Natural killer cell treated with Interleukin-12 subunit alpha and Interleukin-12 subunit beta and Interleukin-15 and Interleukin-18, amount 100 ng/mL, for 72 hours (primary cell): ENCODE measurements around the gene RPL37. TPM values are rescaled to one million over a fixed set of nuclear protein-coding genes. Genes with fewer than 3 reads are reported as not detected.
"Not testable (repeated sequence)": the region's sequence is repeated elsewhere in the genome, so short reads cannot be mapped to it uniquely, and the experiment has no call there.

Experiments
- ATAC-seq, 2 donors: fragments of 150-1000 bp; cut with Tn5 transposase in 1 of 2; sonication (Bioruptor Pico), chemical (Tn5 transposase) in 1 of 2; 2 replicates each; pipeline ENCODE4 v1.10.0; 2021
- DNase-seq: peaks from one replicate; pipeline ENCODE4 v3.0.0; 2022; ENCODE audit warnings: low spot score
- H3K27ac Mint-ChIP-seq, 2 donors: 1 replicate in 1 of 2; 2 replicates in 1 of 2; pipeline ENCODE4 v1.8.0; 2022; ENCODE audit warnings: mixed read lengths in 2 of 2, mild to moderate bottlenecking in 1 of 2, moderate library complexity in 1 of 2
- H3K27me3 Mint-ChIP-seq, 2 donors: 1 replicate in 1 of 2; 2 replicates in 1 of 2; pipeline ENCODE4 v1.8.0; 2022; ENCODE audit warnings: mixed read lengths in 2 of 2
- H3K36me3 Mint-ChIP-seq: one replicate; pipeline ENCODE4 v1.8.0; 2022; ENCODE audit warnings: mixed read lengths
- H3K4me1 Mint-ChIP-seq, 2 donors: 1 replicate in 1 of 2; 2 replicates in 1 of 2; pipeline ENCODE4 v1.8.0; 2022; ENCODE audit warnings: low read depth in 2 of 2, mixed read lengths in 2 of 2, mild to moderate bottlenecking in 1 of 2
- H3K4me3 Mint-ChIP-seq: one replicate; pipeline ENCODE4 v1.8.0; 2022; ENCODE audit warnings: mixed read lengths
- H3K9me3 Mint-ChIP-seq: 2 replicates; pipeline ENCODE4 v1.8.0; 2022; ENCODE audit warnings: mixed read lengths
- total RNA-seq, 2 donors: library from RNA; stranded (reverse); gene quantifications; one replicate each; pipeline ENCODE4 v1.2.3, GENCODE V29; 2022

The RPL37 gene
- total RNA-seq = 1,000 to 10,000 TPM in 1 of 2 donors, 100 to 1,000 TPM in 1; 886 to 1,034 TPM

GRCh38 chr5:40834849-40835787 lies at the start of gene RPL37:
RPL37 (minus strand) TSS chr5:40835222; CDS start chr5:40835185, 37 bp downstream.
- ATAC-seq (peak; percentile 99 to 100), DNase-seq (peak; percentile 96)
- H3K9me3 Mint-ChIP-seq = no peaks in the 10 kb centered on the region
- H3K27ac Mint-ChIP-seq = peak within 1 kb of the TSS; percentile 98 to 100
- peaks cover 36% of the 10 kb centered on the region for H3K36me3 Mint-ChIP-seq
- peak within 1 kb of the TSS; percentile 99 for H3K4me3 Mint-ChIP-seq
- H3K4me1 Mint-ChIP-seq = peaks cover 41 to 52% of the 10 kb centered on the region in 2 donors
- H3K27me3 Mint-ChIP-seq = no peaks in the 10 kb centered on the region

- not testable (repeated sequence) for ATAC-seq, DNase-seq, H3K9me3 Mint-ChIP-seq, H3K4me3 Mint-ChIP-seq, H3K4me1 Mint-ChIP-seq, H3K36me3 Mint-ChIP-seq, H3K27ac Mint-ChIP-seq
- H3K27me3 Mint-ChIP-seq = peaks cover 8 to 14% of the 10 kb centered on the region in 2 donors
Observed at GRCh38 chr5:40883051-40883450, 48.0 kb upstream of the RPL37 start.

GRCh38 chr5:40882291-40882690 lies 47.3 kb upstream of the RPL37 start:
- ATAC-seq = no peak
- Mint-ChIP-seq H3K4me3 (no peak overlapping the region), H3K36me3 (no peaks in the 10 kb centered on the region)

DNA sequence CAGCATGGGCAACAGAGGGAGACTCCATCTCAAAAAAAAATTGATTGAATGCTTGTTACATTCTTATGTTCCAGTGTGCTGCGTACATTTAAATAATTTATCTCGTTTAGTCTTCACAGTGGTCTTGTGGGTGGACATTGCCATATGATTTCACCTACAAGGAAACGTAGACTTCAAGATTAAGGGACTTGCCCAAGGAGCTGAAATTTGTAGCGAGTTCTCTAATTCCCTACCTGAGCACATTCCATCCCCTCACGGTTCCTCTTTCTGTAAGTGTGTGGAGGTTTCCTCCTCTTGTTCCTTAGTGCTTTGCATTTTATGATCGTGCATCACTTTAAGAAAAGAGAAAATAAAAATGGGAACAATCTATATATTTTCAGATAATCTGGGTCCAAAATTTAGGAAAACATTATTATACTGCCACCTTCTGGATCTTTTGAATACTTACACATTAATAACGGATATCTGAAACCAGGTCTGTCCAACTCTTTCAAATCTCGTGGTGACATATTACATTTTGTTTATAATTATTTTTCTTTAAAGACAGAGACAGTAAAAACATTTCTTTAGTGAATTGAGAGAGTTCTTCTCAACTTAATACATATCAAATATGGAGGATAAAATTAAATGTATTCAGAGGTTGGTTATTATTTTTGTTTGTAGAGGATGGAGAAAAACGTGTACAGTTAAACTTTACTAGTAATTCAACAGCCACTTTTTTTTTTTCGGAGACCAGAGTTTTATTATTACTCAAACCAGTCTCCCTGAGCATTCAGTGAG lies 44.3 kb upstream of the RPL37 start:
- H3K36me3 Mint-ChIP-seq = peaks cover 6% of the 10 kb centered on the region
- peaks cover 4 to 11% of the 10 kb centered on the region in 2 donors for H3K27me3 Mint-ChIP-seq
- no peaks in the 10 kb centered on the region for H3K9me3 Mint-ChIP-seq
- H3K4me3 Mint-ChIP-seq = no peak overlapping the region
- DNase-seq (no peak), ATAC-seq (no peak)
- H3K4me1 Mint-ChIP-seq = peaks cover 0 to 4% of the 10 kb centered on the region in 2 donors
- no peak overlapping the region for H3K27ac Mint-ChIP-seq

More at GRCh38 chr5:40882291-40882690, 47.3 kb upstream of the RPL37 start:
- H3K27me3 Mint-ChIP-seq = peaks cover 6 to 12% of the 10 kb centered on the region in 2 donors
- no peak for DNase-seq
- H3K27ac Mint-ChIP-seq = no peak overlapping the region
- H3K4me1 Mint-ChIP-seq = peaks cover 0 to 4% of the 10 kb centered on the region in 2 donors
- no peaks in the 10 kb centered on the region for H3K9me3 Mint-ChIP-seq

DNA sequence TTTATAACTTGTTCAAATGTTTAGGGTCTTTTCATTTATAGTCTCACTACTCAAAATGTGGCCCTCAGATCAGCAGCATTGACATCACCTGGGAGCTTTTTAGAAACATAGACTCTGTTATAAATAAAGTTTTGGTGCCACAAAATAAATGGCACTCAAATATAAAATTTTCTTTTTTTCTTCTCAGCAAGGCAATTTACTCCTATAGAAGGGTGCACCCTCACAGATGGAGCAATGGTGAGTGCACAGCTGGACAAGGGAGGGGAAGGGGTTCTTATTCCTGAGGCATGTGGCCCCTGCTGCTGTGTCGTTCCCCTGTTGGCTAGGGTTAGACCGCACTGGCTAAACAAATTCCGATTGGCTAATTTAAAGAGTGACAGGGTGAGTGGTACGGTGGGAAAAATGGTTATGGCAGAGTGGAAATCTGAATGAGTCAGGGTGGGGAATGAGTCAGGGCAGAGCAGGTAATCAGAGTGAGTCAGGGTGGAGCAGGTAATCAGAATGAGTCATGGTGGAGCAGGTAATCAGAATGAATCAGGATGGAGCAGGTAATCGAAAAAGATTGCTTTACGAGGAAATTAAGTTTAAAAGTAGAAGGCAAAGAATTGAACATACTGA lies 42.5 kb upstream of the RPL37 start:
- ATAC-seq (no peak), DNase-seq (no peak)

GRCh38 chr5:40875958-40876357 lies 40.9 kb upstream of the RPL37 start:
- Mint-ChIP-seq H3K9me3 (no peaks in the 10 kb centered on the region), H3K36me3 (peaks cover 6% of the 10 kb centered on the region), H3K27me3 (peaks cover 4 to 25% of the 10 kb centered on the region in 2 donors), H3K4me3 (no peak overlapping the region), H3K27ac (no peak overlapping the region), H3K4me1 (peaks cover 0 to 4% of the 10 kb centered on the region in 2 donors)
- no peak for ATAC-seq
- DNase-seq = no peak

More for the DNA sequence above, 42.5 kb upstream of the RPL37 start:
- Mint-ChIP-seq H3K4me3 (no peak overlapping the region), H3K36me3 (peaks cover 6% of the 10 kb centered on the region), H3K4me1 (peaks cover 0 to 4% of the 10 kb centered on the region in 2 donors), H3K27me3 (peaks cover 4 to 25% of the 10 kb centered on the region in 2 donors), H3K9me3 (no peaks in the 10 kb centered on the region), H3K27ac (no peak overlapping the region)

GRCh38 chr5:40873286-40873880 lies 38.4 kb upstream of the RPL37 start:
- DNase-seq = no peak
- no peak for ATAC-seq
- H3K4me1 Mint-ChIP-seq = no peaks in the 10 kb centered on the region
- H3K4me3 Mint-ChIP-seq = no peak overlapping the region
- H3K27ac Mint-ChIP-seq = no peak overlapping the region
- peaks cover 4 to 25% of the 10 kb centered on the region in 2 donors for H3K27me3 Mint-ChIP-seq
- peaks cover 6% of the 10 kb centered on the region for H3K36me3 Mint-ChIP-seq
- H3K9me3 Mint-ChIP-seq = no peaks in the 10 kb centered on the region

GRCh38 chr5:40872253-40872652 lies 37.2 kb upstream of the RPL37 start:
- peaks cover 4 to 27% of the 10 kb centered on the region in 2 donors for H3K27me3 Mint-ChIP-seq
- not testable (repeated sequence) for H3K4me3 Mint-ChIP-seq, DNase-seq, ATAC-seq, H3K27ac Mint-ChIP-seq, H3K4me1 Mint-ChIP-seq, H3K9me3 Mint-ChIP-seq, H3K36me3 Mint-ChIP-seq

GRCh38 chr5:40871177-40871576 lies 36.2 kb upstream of the RPL37 start:
- no peak for ATAC-seq

GRCh38 chr5:40869384-40869783 lies 34.4 kb upstream of the RPL37 start:
- Mint-ChIP-seq H3K36me3 (peaks cover 6% of the 10 kb centered on the region), H3K9me3 (peaks cover 7% of the 10 kb centered on the region), H3K27me3 (peaks cover 0 to 20% of the 10 kb centered on the region in 2 donors), H3K4me1 (no peaks in the 10 kb centered on the region), H3K4me3 (no peak overlapping the region), H3K27ac (no peak overlapping the region)
- ATAC-seq = no peak
- DNase-seq = no peak

More at GRCh38 chr5:40871177-40871576, 36.2 kb upstream of the RPL37 start:
- Mint-ChIP-seq H3K4me3 (no peak overlapping the region), H3K27ac (no peak overlapping the region), H3K36me3 (no peaks in the 10 kb centered on the region), H3K4me1 (no peaks in the 10 kb centered on the region), H3K27me3 (peaks cover 0 to 23% of the 10 kb centered on the region in 2 donors), H3K9me3 (no peaks in the 10 kb centered on the region)
- DNase-seq = no peak

- no peak overlapping the region for H3K4me3 Mint-ChIP-seq
- DNase-seq (no peak), ATAC-seq (no peak)
- H3K36me3 Mint-ChIP-seq = peaks cover 6% of the 10 kb centered on the region
- peaks cover 7% of the 10 kb centered on the region for H3K9me3 Mint-ChIP-seq
- peaks cover 0 to 6% of the 10 kb centered on the region in 2 donors for H3K27me3 Mint-ChIP-seq
- no peaks in the 10 kb centered on the region for H3K4me1 Mint-ChIP-seq
- H3K27ac Mint-ChIP-seq = no peak overlapping the region
Observed at GRCh38 chr5:40866844-40867243, 31.8 kb upstream of the RPL37 start.

DNA sequence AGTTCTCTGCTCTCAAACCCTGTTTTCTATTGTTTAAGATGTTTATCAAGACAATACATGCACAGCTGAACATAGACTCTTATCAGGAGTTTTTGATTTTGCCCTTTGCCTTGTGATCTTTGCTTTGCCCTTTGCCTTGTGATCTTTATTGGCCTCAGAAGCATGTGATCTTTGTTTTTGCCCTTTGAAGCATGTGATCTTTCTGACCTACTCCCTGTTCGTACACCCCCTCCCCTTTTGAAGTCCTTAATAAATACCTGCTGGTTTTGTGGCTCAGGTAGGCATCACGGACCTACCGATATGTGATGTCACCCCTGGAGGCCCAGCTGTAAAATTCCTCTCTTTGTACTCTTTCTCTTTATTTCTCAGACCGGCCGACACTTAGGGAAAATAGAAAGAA lies 30.0 kb upstream of the RPL37 start:
- not testable (repeated sequence) for H3K9me3 Mint-ChIP-seq, H3K36me3 Mint-ChIP-seq, H3K27ac Mint-ChIP-seq, DNase-seq, H3K27me3 Mint-ChIP-seq, H3K4me3 Mint-ChIP-seq, H3K4me1 Mint-ChIP-seq, ATAC-seq

GRCh38 chr5:40860711-40861110 lies 25.7 kb upstream of the RPL37 start:
- H3K36me3 Mint-ChIP-seq = peaks cover 6% of the 10 kb centered on the region
- no peak overlapping the region for H3K4me3 Mint-ChIP-seq
- DNase-seq (no peak), ATAC-seq (no peak)
- H3K9me3 Mint-ChIP-seq = peaks cover 7% of the 10 kb centered on the region
- no peak overlapping the region for H3K27ac Mint-ChIP-seq
- no peaks in the 10 kb centered on the region for H3K4me1 Mint-ChIP-seq
- no peaks in the 10 kb centered on the region for H3K27me3 Mint-ChIP-seq
